ENCODE data around the gene MAP2K7. TPM values are rescaled to one million over a fixed set of nuclear protein-coding genes. Genes with fewer than 3 reads are reported as not detected.
A peak's percentile ranks its signal among the peaks of the same experiment; 100 is the strongest.

Gene MAP2K7
- total and polyA plus RNA-seq, 2 of the 4 experiments (the other 2 are of a cell fraction), result 4.1 to 15.6 TPM

DNA sequence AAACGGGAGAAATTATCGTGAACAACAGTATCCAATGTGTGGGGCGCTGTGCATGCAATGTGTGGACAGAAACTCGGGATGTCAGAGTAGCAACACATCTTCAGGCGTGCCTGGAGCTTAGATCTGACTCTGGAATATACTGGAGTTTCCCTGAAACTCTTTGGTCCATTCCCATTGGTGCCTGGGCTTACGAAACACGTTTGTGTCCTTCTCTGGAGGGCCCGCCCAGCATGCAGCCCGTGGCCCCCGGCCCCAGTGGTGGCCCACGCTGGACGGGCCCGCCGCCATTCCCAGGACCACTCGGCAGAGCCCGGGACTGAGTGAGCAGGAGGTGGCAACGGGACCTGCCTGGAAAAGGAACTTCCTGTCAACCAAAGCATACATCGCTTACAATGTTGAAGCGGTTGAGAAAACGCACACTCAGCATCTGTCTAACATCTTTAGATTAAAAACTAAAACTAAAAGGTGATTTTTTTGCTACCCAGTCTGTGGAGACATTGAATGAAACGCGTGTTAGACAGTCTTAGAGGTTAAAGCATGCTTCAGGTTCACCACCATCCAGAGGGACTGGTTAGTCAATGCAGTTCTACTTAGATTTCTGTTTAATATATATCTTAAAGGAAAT lies 59.1 kb downstream of the MAP2K7 start:
- Histone ChIP-seq H3K18ac (ENCODE audit: low read depth, low read length) (no peak overlapping the region), H3K9me1 (ENCODE audit: insufficient read depth, low read length) (no peaks in the 10 kb centered on the region), H4K20me1 (ENCODE audit: insufficient read depth, low read length) (peaks cover 7% of the 10 kb centered on the region; the same call in 1 of the 2 replicates), H3K4me3 (ENCODE audit: insufficient read depth, low read depth, low read length) (no peak overlapping the region), H2AK9ac (replicated peaks; ENCODE audit: low read depth, low read length, poor library complexity) (no peak overlapping the region), H3K27ac (ENCODE audit: insufficient read depth, low read length) (no peak overlapping the region), H3K4me1 (ENCODE audit: control insufficient read depth, insufficient read depth, low read length) (no peaks in the 10 kb centered on the region), H3K79me1 (ENCODE audit: low read depth in 1 of 2, low read length in 2 of 2) (peaks cover 3 to 7% of the 10 kb centered on the region in 2 experiments; a peak in 2 of 4 replicates), H2BK15ac (ENCODE audit: low read depth, low read length) (no peak overlapping the region), H3K14ac (replicated peaks; ENCODE audit: low read depth, low read length) (no peak overlapping the region), H4K8ac (ENCODE audit: low read depth in 2 of 2, low read length in 2 of 2) (no peak overlapping the region), H3K4ac (ENCODE audit: low read depth, low read length) (no peak overlapping the region), H3K9ac (ENCODE audit: low read depth, low read length) (no peak overlapping the region), H3K56ac (ENCODE audit: extremely low read depth, insufficient read depth, low read length) (no peak overlapping the region), H2AK5ac (ENCODE audit: low read depth, low read length) (no peak overlapping the region), H2BK20ac (ENCODE audit: low read depth, low read length) (no peak overlapping the region), H4K5ac (ENCODE audit: low read depth, low read length) (no peak overlapping the region), H3K23ac (ENCODE audit: low read depth, low read length) (no peak overlapping the region), H3K4me2 (ENCODE audit: low read depth, low read length) (no peak overlapping the region), H2AFZ (replicated peaks; ENCODE audit: low read length, poor library complexity) (no peak overlapping the region), H3K27me3 (ENCODE audit: control insufficient read depth, insufficient read depth, low read length) (no peaks in the 10 kb centered on the region), H3K9me3 (ENCODE audit: control insufficient read depth, insufficient read depth, low read length) (no peaks in the 10 kb centered on the region), H3K36me3 (ENCODE audit: control insufficient read depth, insufficient read depth, low read length) (peaks cover 56% of the 10 kb centered on the region), H4K91ac (ENCODE audit: insufficient read depth, low read depth, low read length) (no peak overlapping the region), H2BK5ac (ENCODE audit: low read depth, low read length, poor library complexity, severe bottlenecking) (no peak overlapping the region), H2BK120ac (ENCODE audit: low read depth, low read length) (no peak overlapping the region)
- ATAC-seq (ENCODE audit: low read depth), result no peak
- POLR2A ChIA-PET (ENCODE audit: unreplicated experiment), result no interaction called here
- CTCF ChIA-PET, result no interaction called here
- WGBS, 2 experiments (ENCODE audit: extremely low coverage in 2 of 2, insufficient read length in 1 of 2), result 80% methylated on average over 5 of the region's 22 CpGs; no CpG with 5 or more reads in 1 of the 2 experiments
- TSS peak; percentile 68 for BruUV-seq (replicated peaks)
- no peak for DNase-seq
- TF ChIP-seq BHLHE40 (IDR thresholded peaks at IDR 0.05; ENCODE audit: low read depth, low read length) (no peak), MAFK (IDR thresholded peaks at IDR 0.05; ENCODE audit: low read depth, low read length) (peak; percentile 92), SMC3 (IDR thresholded peaks at IDR 0.05; ENCODE audit: low read depth, low read length) (no peak), CEBPB (IDR thresholded peaks at IDR 0.05; ENCODE audit: low read depth, low read length) (no peak)
- TF ChIP-seq, protein P1, sequence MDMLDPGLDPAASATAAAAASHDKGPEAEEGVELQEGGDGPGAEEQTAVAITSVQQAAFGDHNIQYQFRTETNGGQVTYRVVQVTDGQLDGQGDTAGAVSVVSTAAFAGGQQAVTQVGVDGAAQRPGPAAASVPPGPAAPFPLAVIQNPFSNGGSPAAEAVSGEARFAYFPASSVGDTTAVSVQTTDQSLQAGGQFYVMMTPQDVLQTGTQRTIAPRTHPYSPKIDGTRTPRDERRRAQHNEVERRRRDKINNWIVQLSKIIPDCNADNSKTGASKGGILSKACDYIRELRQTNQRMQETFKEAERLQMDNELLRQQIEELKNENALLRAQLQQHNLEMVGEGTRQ (IDR thresholded peaks at IDR 0.05; ENCODE audit: low read depth, low read length), result no peak
- dilution Hi-C loops (cut with HindIII; ENCODE audit: low sequenced_read_pairs, unreplicated experiment) (no loop called here), intact Hi-C loops (cut with micrococcal nuclease) (no loop called here), in situ Hi-C loops (cut with MboI; ENCODE audit: low sequenced_read_pairs) (no loop called here)
